ENCODE measurements around the gene FZD4. TPM values are rescaled to one million over a fixed set of nuclear protein-coding genes. Genes with fewer than 3 reads are reported as not detected.

Gene FZD4
- total RNA-seq, 1 experiment from 2014 or later = 4.5 TPM

DNA sequence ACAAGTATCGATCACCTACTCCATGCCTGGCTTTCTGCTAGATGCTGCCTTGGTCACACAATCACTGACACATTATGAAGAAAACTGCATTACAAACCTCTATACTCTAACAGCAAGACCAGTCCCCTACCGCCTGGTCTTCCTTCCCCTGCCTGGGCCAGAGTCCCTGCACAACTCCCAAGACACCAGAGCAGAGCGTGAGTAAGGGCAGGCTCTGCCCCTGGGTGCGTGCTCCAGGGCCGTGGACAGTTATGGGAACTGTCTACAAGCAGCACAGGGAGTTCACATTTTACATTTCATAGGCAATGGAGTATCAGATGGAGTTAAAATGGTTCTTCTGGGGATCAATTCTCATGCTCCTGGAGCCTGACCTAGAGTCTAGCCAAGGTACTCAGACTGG, 6.5 kb downstream of the FZD4 start:
- Histone ChIP-seq H3K4ac (ENCODE audit: low read depth, low read length) (no peak overlapping the region), H2BK12ac (ENCODE audit: insufficient read length, low read depth, low read length) (no peak overlapping the region), H2BK120ac (ENCODE audit: low read depth, low read length, poor library complexity, severe bottlenecking) (no peak overlapping the region), H3K79me1 (ENCODE audit: insufficient read depth, low read depth, low read length, poor library complexity, severe bottlenecking) (no peaks in the 10 kb centered on the region), H3K4me2 (ENCODE audit: insufficient read depth, insufficient read length, low read length) (no peak overlapping the region), H4K20me1 (ENCODE audit: control insufficient read depth, insufficient read depth, insufficient read length) (no peaks in the 10 kb centered on the region), H2AK5ac (ENCODE audit: insufficient read length, low read length) (no peak overlapping the region), H3K18ac (ENCODE audit: insufficient read length, low read depth, low read length) (no peak overlapping the region), H4K5ac (ENCODE audit: insufficient read length, low read depth, low read length) (no peak overlapping the region), H3K27me3 (ENCODE audit: insufficient read depth, low read length) (no peaks in the 10 kb centered on the region), H2BK15ac (ENCODE audit: low read depth, low read length) (no peak overlapping the region), H3K23me2 (ENCODE audit: insufficient read length, low read depth, low read length, poor library complexity, severe bottlenecking) (no peaks in the 10 kb centered on the region), H3K9ac (ENCODE audit: extremely low read depth, insufficient read length, low read length) (no peak overlapping the region), H3T11ph (ENCODE audit: low read length) (no peak overlapping the region), H3K23ac (ENCODE audit: insufficient read length, low read depth, low read length) (no peak overlapping the region), H3K56ac (ENCODE audit: insufficient read length, low read depth, low read length) (no peak overlapping the region), H4K91ac (ENCODE audit: insufficient read length, low read depth, low read length) (no peak overlapping the region), H2BK20ac (ENCODE audit: low read depth, low read length, poor library complexity, severe bottlenecking) (no peak overlapping the region), H3K27ac (ENCODE audit: insufficient read length, low read depth, low read length) (no peak overlapping the region), H3K9me3 (ENCODE audit: control insufficient read depth, low read depth, low read length) (no peaks in the 10 kb centered on the region), H3K14ac (ENCODE audit: insufficient read depth, low read length) (no peak overlapping the region), H2AFZ (ENCODE audit: low read length) (no peak overlapping the region), H3K4me1 (ENCODE audit: insufficient read depth, low read length) (peaks cover 4% of the 10 kb centered on the region; the same call in 1 of the 2 replicates), H2BK5ac (ENCODE audit: insufficient read length, low read length) (no peak overlapping the region), H4K8ac (replicated peaks; ENCODE audit: insufficient read length, low read depth, low read length) (no peak overlapping the region), H3K79me2 (ENCODE audit: insufficient read depth, low read length) (no peaks in the 10 kb centered on the region)
- no peak for DNase-seq
- TF ChIP-seq, protein P1, sequence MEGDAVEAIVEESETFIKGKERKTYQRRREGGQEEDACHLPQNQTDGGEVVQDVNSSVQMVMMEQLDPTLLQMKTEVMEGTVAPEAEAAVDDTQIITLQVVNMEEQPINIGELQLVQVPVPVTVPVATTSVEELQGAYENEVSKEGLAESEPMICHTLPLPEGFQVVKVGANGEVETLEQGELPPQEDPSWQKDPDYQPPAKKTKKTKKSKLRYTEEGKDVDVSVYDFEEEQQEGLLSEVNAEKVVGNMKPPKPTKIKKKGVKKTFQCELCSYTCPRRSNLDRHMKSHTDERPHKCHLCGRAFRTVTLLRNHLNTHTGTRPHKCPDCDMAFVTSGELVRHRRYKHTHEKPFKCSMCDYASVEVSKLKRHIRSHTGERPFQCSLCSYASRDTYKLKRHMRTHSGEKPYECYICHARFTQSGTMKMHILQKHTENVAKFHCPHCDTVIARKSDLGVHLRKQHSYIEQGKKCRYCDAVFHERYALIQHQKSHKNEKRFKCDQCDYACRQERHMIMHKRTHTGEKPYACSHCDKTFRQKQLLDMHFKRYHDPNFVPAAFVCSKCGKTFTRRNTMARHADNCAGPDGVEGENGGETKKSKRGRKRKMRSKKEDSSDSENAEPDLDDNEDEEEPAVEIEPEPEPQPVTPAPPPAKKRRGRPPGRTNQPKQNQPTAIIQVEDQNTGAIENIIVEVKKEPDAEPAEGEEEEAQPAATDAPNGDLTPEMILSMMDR (conservative IDR thresholded peaks at IDR 0.05) = no peak
- Mint-ChIP-seq H3K4me1 (peaks cover 16 to 22% of the 10 kb centered on the region in 2 experiments), H3K27me3 (ENCODE audit: low read depth) (peaks cover 5% of the 10 kb centered on the region), H3K36me3 (ENCODE audit: insufficient read depth in 1 of 3, low read depth in 3 of 3) (peaks cover 14 to 36% (median 28%) of the 10 kb centered on the region in 3 experiments), H3K4me3 (no peak overlapping the region), H3K9me3 (no peaks in the 10 kb centered on the region; a peak in 2 of 5 replicates), H3K27ac (peak overlapping the region in 1 of 3 experiments; percentile 52; a peak in 2 of 7 replicates)
- no CpG with 5 or more reads among the region's 5 CpGs for WGBS (ENCODE audit: extremely low coverage, insufficient read length, low lambda C conversion rate)
